ENCODE measurements around the gene ZFYVE27. TPM values are rescaled to one million over a fixed set of nuclear protein-coding genes. Genes with fewer than 3 reads are reported as not detected.

ZFYVE27 gene
- total RNA-seq, 1 experiment from 2014 or later: 28.7 TPM

GRCh38 chr10:97726636-97727178, 10.2 kb upstream of the ZFYVE27 start:
- TF ChIP-seq CTCF (IDR thresholded peaks at IDR 0.05; ENCODE audit: unreplicated experiment): no peak
- Mint-ChIP-seq H3K9me3 (ENCODE audit: unreplicated experiment) (no peaks in the 10 kb centered on the region), H3K27ac (ENCODE audit: low read depth, unreplicated experiment) (peak overlapping the region; percentile 83), H3K4me1 (ENCODE audit: insufficient read depth, unreplicated experiment) (peaks cover 30% of the 10 kb centered on the region), H3K4me3 (ENCODE audit: unreplicated experiment) (peak overlapping the region; percentile 64), H3K36me3 (ENCODE audit: insufficient read depth, unreplicated experiment) (no peaks in the 10 kb centered on the region), H3K27me3 (ENCODE audit: insufficient read depth, unreplicated experiment) (no peaks in the 10 kb centered on the region)
- BruUV-seq (replicated peaks): no TSS peak
- ChIA-PET POLR2A (interaction anchor here (0.5 to 15.6 kb wide), 14 partner anchors 9 to 177 kb away, joined by 3 to 539 read pairs (median 5); partner anchors contain the start of genes AVPI1, MARVELD1 and ZFYVE27), CTCF (interaction anchor here (0.7 to 15.8 kb wide), 7 partner anchors 10 to 719 kb away, joined by 3 to 847 read pairs (median 16); partner anchors contain the start of genes AVPI1, MARVELD1 and ZFYVE27)
- DNase-seq (ENCODE audit: unreplicated experiment): peak; percentile 92
- intact Hi-C loops (cut with micrococcal nuclease): no loop called here

GRCh38 chr10:97729014-97729413, 7.9 kb upstream of the ZFYVE27 start:
- ChIA-PET CTCF (interaction anchor here (0.6 to 15.8 kb wide), 4 partner anchors 18 to 45 kb away, joined by 3 to 847 read pairs (median 24); partner anchors contain the start of genes AVPI1 and MARVELD1), POLR2A (interaction anchor here (0.7 to 15.6 kb wide), 4 partner anchors 9 to 43 kb away, joined by 3 to 539 read pairs (median 94); partner anchors contain the start of genes AVPI1 and MARVELD1)
- peaks cover 28% of the 10 kb centered on the region for H3K4me1 Mint-ChIP-seq (ENCODE audit: insufficient read depth, unreplicated experiment)
- H3K9me3 Mint-ChIP-seq (ENCODE audit: unreplicated experiment): no peaks in the 10 kb centered on the region
- H3K27me3 Mint-ChIP-seq (ENCODE audit: insufficient read depth, unreplicated experiment): no peaks in the 10 kb centered on the region
- no peak for DNase-seq (ENCODE audit: unreplicated experiment)
- no peak overlapping the region for H3K4me3 Mint-ChIP-seq (ENCODE audit: unreplicated experiment)
- no peaks in the 10 kb centered on the region for H3K36me3 Mint-ChIP-seq (ENCODE audit: insufficient read depth, unreplicated experiment)
- TF ChIP-seq CTCF (IDR thresholded peaks at IDR 0.05; ENCODE audit: unreplicated experiment): no peak
- no TSS peak for BruUV-seq (replicated peaks)
- intact Hi-C loops (cut with micrococcal nuclease): no loop called here
- H3K27ac Mint-ChIP-seq (ENCODE audit: low read depth, unreplicated experiment): no peak overlapping the region

- intact Hi-C loops (cut with micrococcal nuclease): loop anchor here (1.0 to 5.0 kb wide), 4 partner anchors 22 to 159 kb away; partner anchors contain the start of gene ANKRD2
- DNase-seq (ENCODE audit: unreplicated experiment): peak; percentile 92
- POLR2A ChIA-PET: interaction anchor here (0.9 to 15.6 kb wide), 4 partner anchors 17 to 52 kb away, joined by 3 to 539 read pairs (median 95); partner anchors contain the start of genes AVPI1 and MARVELD1
- Mint-ChIP-seq H3K4me3 (ENCODE audit: unreplicated experiment) (no peak overlapping the region), H3K9me3 (ENCODE audit: unreplicated experiment) (no peaks in the 10 kb centered on the region), H3K27me3 (ENCODE audit: insufficient read depth, unreplicated experiment) (no peaks in the 10 kb centered on the region), H3K27ac (ENCODE audit: low read depth, unreplicated experiment) (no peak overlapping the region), H3K36me3 (ENCODE audit: insufficient read depth, unreplicated experiment) (no peaks in the 10 kb centered on the region), H3K4me1 (ENCODE audit: insufficient read depth, unreplicated experiment) (peaks cover 15% of the 10 kb centered on the region)
- no TSS peak for BruUV-seq (replicated peaks)
- peak; percentile 86 for TF ChIP-seq CTCF (IDR thresholded peaks at IDR 0.05; ENCODE audit: unreplicated experiment)
- CTCF ChIA-PET: interaction anchor here (0.5 to 15.8 kb wide), 22 partner anchors 8 to 1891 kb away, joined by 3 to 847 read pairs (median 6); partner anchors contain the start of genes AVPI1 and MARVELD1
Measured at GRCh38 chr10:97731346-97732051, 5.4 kb upstream of the ZFYVE27 start.

- no TSS peak for BruUV-seq (replicated peaks)
- CTCF ChIA-PET: interaction anchor here (0.6 to 15.8 kb wide), 19 partner anchors 8 to 1890 kb away, joined by 3 to 847 read pairs (median 10); partner anchors contain the start of genes AVPI1 and MARVELD1
- H3K27ac Mint-ChIP-seq (ENCODE audit: low read depth, unreplicated experiment): no peak overlapping the region
Measured at GRCh38 chr10:97732052-97732359, 4.9 kb upstream of the ZFYVE27 start.

More at GRCh38 chr10:97732052-97732359, 4.9 kb upstream of the ZFYVE27 start:
- POLR2A ChIA-PET: interaction anchor here (0.9 to 15.6 kb wide), 5 partner anchors 17 to 46 kb away, joined by 3 to 539 read pairs (median 14); partner anchors contain the start of genes AVPI1 and MARVELD1
- TF ChIP-seq CTCF (IDR thresholded peaks at IDR 0.05; ENCODE audit: unreplicated experiment): no peak
- Mint-ChIP-seq H3K4me3 (ENCODE audit: unreplicated experiment) (no peak overlapping the region), H3K9me3 (ENCODE audit: unreplicated experiment) (no peaks in the 10 kb centered on the region), H3K27me3 (ENCODE audit: insufficient read depth, unreplicated experiment) (no peaks in the 10 kb centered on the region), H3K4me1 (ENCODE audit: insufficient read depth, unreplicated experiment) (peaks cover 10% of the 10 kb centered on the region), H3K36me3 (ENCODE audit: insufficient read depth, unreplicated experiment) (peaks cover 4% of the 10 kb centered on the region)
- no peak for DNase-seq (ENCODE audit: unreplicated experiment)
- intact Hi-C loops (cut with micrococcal nuclease): loop anchor here (5.0 kb wide), 1 partner anchor 160 kb away; the partner anchor contains the start of gene ANKRD2

Measured in MCF 10A (cell line).